ENCODE results near the gene MARCHF4. TPM values are rescaled to one million over a fixed set of nuclear protein-coding genes. Genes with fewer than 3 reads are reported as not detected.

MARCHF4 gene
- total and polyA plus RNA-seq, 2 of the 4 experiments (the other 2 are of a cell fraction): 2.3 to 12.0 TPM

DNA sequence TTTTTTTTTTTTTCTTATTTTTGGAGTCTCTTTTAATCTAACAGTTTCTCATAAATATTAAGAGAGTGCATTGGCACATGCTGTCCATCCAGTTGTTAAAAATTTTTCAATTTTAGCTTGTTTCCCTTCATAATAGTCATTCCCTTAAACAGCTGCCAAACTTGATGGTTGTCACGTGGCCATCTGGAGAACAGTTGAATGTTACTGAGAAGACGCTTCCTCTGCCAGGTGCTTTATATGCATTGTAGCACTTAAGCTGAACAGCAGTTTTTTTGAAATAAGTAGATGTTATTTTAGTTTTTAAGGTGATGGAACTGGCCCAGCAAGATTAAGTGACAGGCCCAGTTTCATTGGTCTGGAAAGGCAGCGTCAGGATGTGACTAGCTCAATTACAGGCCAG, 43.3 kb upstream of the MARCHF4 start:
- no CpG with 5 or more reads among the region's 3 CpGs for WGBS, 2 experiments (ENCODE audit: extremely low coverage in 2 of 2, insufficient read length in 1 of 2)

More for the DNA sequence above, 43.3 kb upstream of the MARCHF4 start:
- H3K23ac ChIP-seq (ENCODE audit: low read depth, low read length): no peak overlapping the region
- H3K4me1 ChIP-seq (ENCODE audit: control insufficient read depth, insufficient read depth, low read length): peaks cover 2% of the 10 kb centered on the region; the same call in 1 of the 2 replicates
- no peaks in the 10 kb centered on the region for H3K27me3 ChIP-seq (ENCODE audit: control insufficient read depth, insufficient read depth, low read length)
- no peak overlapping the region for H2BK20ac ChIP-seq (ENCODE audit: low read depth, low read length)
- in situ Hi-C loops (cut with MboI; ENCODE audit: low sequenced_read_pairs) (loop anchor here (25.0 kb wide), 1 partner anchor 203 kb away; no protein-coding TSS in a partner anchor), intact Hi-C loops (cut with micrococcal nuclease) (no loop called here), dilution Hi-C loops (cut with HindIII; ENCODE audit: low sequenced_read_pairs, unreplicated experiment) (no loop called here)
- BruUV-seq (replicated peaks): no TSS peak
- no peak overlapping the region for H2AK5ac ChIP-seq (ENCODE audit: low read depth, low read length)
- ChIA-PET CTCF (no interaction called here), POLR2A (ENCODE audit: unreplicated experiment) (interaction anchor here (0.7 kb wide), 1 partner anchor 581 kb away, joined by 11 read pairs; no protein-coding TSS in a partner anchor)
- peaks cover 27% of the 10 kb centered on the region for H3K36me3 ChIP-seq (ENCODE audit: control insufficient read depth, insufficient read depth, low read length)
- DNase-seq: no peak
- no peak overlapping the region for H4K91ac ChIP-seq (ENCODE audit: insufficient read depth, low read depth, low read length)
- no peak for ATAC-seq (ENCODE audit: low read depth)
- TF ChIP-seq RFX5 (IDR thresholded peaks at IDR 0.05; ENCODE audit: low read depth, low read length) (no peak), MAZ (IDR thresholded peaks at IDR 0.05; ENCODE audit: borderline replicate concordance, low read depth, low read length) (no peak), CHD1 (IDR thresholded peaks at IDR 0.05; ENCODE audit: low read depth, low read length) (no peak), MAFK (IDR thresholded peaks at IDR 0.05; ENCODE audit: low read depth, low read length) (no peak), BHLHE40 (IDR thresholded peaks at IDR 0.05; ENCODE audit: low read depth, low read length) (no peak), MXI1 (IDR thresholded peaks at IDR 0.05; ENCODE audit: borderline replicate concordance, low read depth, low read length) (no peak), RAD21 (IDR thresholded peaks at IDR 0.05; ENCODE audit: low read length) (no peak), RCOR1 (IDR thresholded peaks at IDR 0.05; ENCODE audit: insufficient replicate concordance, low read length) (no peak), NFE2L2 (IDR thresholded peaks at IDR 0.05; ENCODE audit: low read depth, low read length) (no peak)
- TF ChIP-seq, protein P1, sequence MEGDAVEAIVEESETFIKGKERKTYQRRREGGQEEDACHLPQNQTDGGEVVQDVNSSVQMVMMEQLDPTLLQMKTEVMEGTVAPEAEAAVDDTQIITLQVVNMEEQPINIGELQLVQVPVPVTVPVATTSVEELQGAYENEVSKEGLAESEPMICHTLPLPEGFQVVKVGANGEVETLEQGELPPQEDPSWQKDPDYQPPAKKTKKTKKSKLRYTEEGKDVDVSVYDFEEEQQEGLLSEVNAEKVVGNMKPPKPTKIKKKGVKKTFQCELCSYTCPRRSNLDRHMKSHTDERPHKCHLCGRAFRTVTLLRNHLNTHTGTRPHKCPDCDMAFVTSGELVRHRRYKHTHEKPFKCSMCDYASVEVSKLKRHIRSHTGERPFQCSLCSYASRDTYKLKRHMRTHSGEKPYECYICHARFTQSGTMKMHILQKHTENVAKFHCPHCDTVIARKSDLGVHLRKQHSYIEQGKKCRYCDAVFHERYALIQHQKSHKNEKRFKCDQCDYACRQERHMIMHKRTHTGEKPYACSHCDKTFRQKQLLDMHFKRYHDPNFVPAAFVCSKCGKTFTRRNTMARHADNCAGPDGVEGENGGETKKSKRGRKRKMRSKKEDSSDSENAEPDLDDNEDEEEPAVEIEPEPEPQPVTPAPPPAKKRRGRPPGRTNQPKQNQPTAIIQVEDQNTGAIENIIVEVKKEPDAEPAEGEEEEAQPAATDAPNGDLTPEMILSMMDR (conservative IDR thresholded peaks at IDR 0.05; ENCODE audit: low read depth, low read length): no peak
- H3K27ac ChIP-seq (ENCODE audit: insufficient read depth, low read length): no peak overlapping the region
- H2BK120ac ChIP-seq (ENCODE audit: low read depth, low read length): no peak overlapping the region
- no peak overlapping the region for H3K18ac ChIP-seq (ENCODE audit: low read depth, low read length)
- H2AFZ ChIP-seq (replicated peaks; ENCODE audit: low read length, poor library complexity): no peak overlapping the region
- peaks cover 17 to 28% of the 10 kb centered on the region in 2 experiments for H3K79me1 ChIP-seq (ENCODE audit: low read depth in 1 of 2, low read length in 2 of 2)
- no peak overlapping the region for H3K14ac ChIP-seq (replicated peaks; ENCODE audit: low read depth, low read length)
- H3K9me1 ChIP-seq (ENCODE audit: insufficient read depth, low read length): peaks cover 10% of the 10 kb centered on the region; the same call in 1 of the 2 replicates
- H3K9me3 ChIP-seq (ENCODE audit: control insufficient read depth, insufficient read depth, low read length): no peaks in the 10 kb centered on the region
- no peak overlapping the region for H2BK5ac ChIP-seq (ENCODE audit: low read depth, low read length, poor library complexity, severe bottlenecking)
- H4K5ac ChIP-seq (ENCODE audit: low read depth, low read length): no peak overlapping the region
- H4K8ac ChIP-seq (ENCODE audit: low read depth in 2 of 2, low read length in 2 of 2): no peak overlapping the region
- H3K4ac ChIP-seq (ENCODE audit: low read depth, low read length): no peak overlapping the region
- no peak overlapping the region for H2AK9ac ChIP-seq (replicated peaks; ENCODE audit: low read depth, low read length, poor library complexity)
- no peak overlapping the region for H3K4me3 ChIP-seq (ENCODE audit: insufficient read depth, low read depth, low read length)
- H3K56ac ChIP-seq (ENCODE audit: extremely low read depth, insufficient read depth, low read length): no peak overlapping the region
- H3K9ac ChIP-seq (ENCODE audit: low read depth, low read length): no peak overlapping the region
- H2BK15ac ChIP-seq (ENCODE audit: low read depth, low read length): no peak overlapping the region
- H3K4me2 ChIP-seq (ENCODE audit: low read depth, low read length): no peak overlapping the region
- H4K20me1 ChIP-seq (ENCODE audit: insufficient read depth, low read length): no peaks in the 10 kb centered on the region

Measured in IMR-90 (cell line).